GM21515 (cell line): Measurements from ENCODE around the gene BCL2L12.
A peak's percentile ranks its signal among the peaks of the same experiment; 100 is the strongest.
"Not testable (repeated sequence)": the region's sequence is repeated elsewhere in the genome, so short reads cannot be mapped to it uniquely, and the experiment has no call there.

Experiments used
- ATAC-seq: cut with Tn5 transposase; IDR thresholded peaks from one replicate; pipeline ENCODE4 v1.9.1; 2021; ENCODE audit not compliant: unreplicated experiment

The BCL2L12 gene

GRCh38 chr19:49665351-49666119 lies at the start of gene BCL2L12, which contains the start of gene IRF3:
BCL2L12 (plus strand) TSS chr19:49665933; CDS start chr19:49666693, 760 bp downstream.
IRF3 (minus strand) TSS chr19:49665857; CDS start chr19:49664838, 1,019 bp downstream.
- ATAC-seq: peak; percentile 73

GRCh38 chr19:49616532-49616931 lies 49.2 kb upstream of the BCL2L12 start:
- no peak for ATAC-seq

- ATAC-seq: no peak
Observed at GRCh38 chr19:49616945-49617344, 48.8 kb upstream of the BCL2L12 start.

GRCh38 chr19:49617860-49618259 lies 47.9 kb upstream of the BCL2L12 start:
- ATAC-seq: not testable (repeated sequence)

GRCh38 chr19:49624967-49625910 lies 40.5 kb upstream of the BCL2L12 start:
- ATAC-seq: no peak

GRCh38 chr19:49626226-49626625 lies 39.5 kb upstream of the BCL2L12 start:
- no peak for ATAC-seq

- ATAC-seq: no peak
Observed at GRCh38 chr19:49629659-49630058, 36.1 kb upstream of the BCL2L12 start.

- ATAC-seq: no peak
Observed at GRCh38 chr19:49631014-49631588, 34.6 kb upstream of the BCL2L12 start.

- ATAC-seq: no peak
Observed at GRCh38 chr19:49631610-49632192, 34.0 kb upstream of the BCL2L12 start.

GRCh38 chr19:49632576-49632975 lies 33.2 kb upstream of the BCL2L12 start:
- no peak for ATAC-seq

GRCh38 chr19:49633273-49633672 lies 32.5 kb upstream of the BCL2L12 start:
- ATAC-seq: not testable (repeated sequence)

- no peak for ATAC-seq
Observed at GRCh38 chr19:49635530-49636232, 30.1 kb upstream of the BCL2L12 start.

- no peak for ATAC-seq
Observed at GRCh38 chr19:49636233-49636932, 29.4 kb upstream of the BCL2L12 start.

GRCh38 chr19:49637821-49638738 lies 27.7 kb upstream of the BCL2L12 start:
- ATAC-seq: no peak

GRCh38 chr19:49639401-49640112 lies 26.2 kb upstream of the BCL2L12 start:
- no peak for ATAC-seq

GRCh38 chr19:49640113-49640898 lies 25.4 kb upstream of the BCL2L12 start, which contains the start of gene RRAS:
RRAS (minus strand) TSS chr19:49640143; CDS start chr19:49640098, 45 bp downstream.
- ATAC-seq: peak; percentile 53
